Prostate gland (tissue), 2 donors: ENCODE data around the gene SGCD. TPM values are rescaled to one million over a fixed set of nuclear protein-coding genes. Genes with fewer than 3 reads are reported as not detected.

Source experiments
- DNase-seq: peaks from one replicate; pipeline ENCODE4 v3.0.0-alpha.2; 2019; ENCODE audit warnings: low spot score
- H3K27ac ChIP-seq, 2 donors: fragments of 200-600 bp; sonication (generic); 2 replicates each; pipeline ENCODE4 v1.5.1; 2017 to 2019
- H3K27me3 ChIP-seq: fragments of 200-600 bp; sonication (generic); replicated peaks from 2 replicates; pipeline ENCODE4 v1.5.1; 2019; ENCODE audit not compliant: insufficient read depth
- H3K36me3 ChIP-seq, 2 donors: fragments of 200-600 bp; sonication (generic); 1 replicate in 1 of 2; 2 replicates in 1 of 2; pipeline versions ENCODE4 v1.5.1 to v1.8.1; 2017 to 2019
- H3K4me1 ChIP-seq: fragments of 200-600 bp; sonication (generic); replicated peaks from 2 replicates; pipeline ENCODE4 v1.5.1; 2019
- H3K4me3 ChIP-seq, 2 donors: fragments of 200-600 bp; sonication (generic); 2 replicates each; pipeline ENCODE4 v1.5.1; 2017 to 2019
- H3K9me3 ChIP-seq: fragments of 200-600 bp; sonication (generic); 2 replicates; pipeline ENCODE4 v1.5.1; 2017
- CTCF ChIP-seq, 4 experiments: fragments of 200-600 bp in 2 of 4; fragments of 450-650 bp in 2 of 4; sonication (generic) in 2 of 4; IDR thresholded peaks; 1 replicate in 3 of 4; 2 replicates in 1 of 4; pipeline ENCODE4 v1.5.1; 2016 to 2019; ENCODE audit warnings: antibody characterized with exemption in 4 of 4, mild to moderate bottlenecking in 2 of 4, moderate library complexity in 2 of 4
- POLR2A ChIP-seq: fragments of 450-650 bp; IDR thresholded peaks from one replicate; pipeline ENCODE4 v1.6.1; 2016; ENCODE audit warnings: antibody characterized with exemption, mild to moderate bottlenecking
- POLR2AphosphoS5 ChIP-seq: sonication (generic); formaldehyde crosslinking; IDR thresholded peaks from one replicate; pipeline ENCODE4 v1.6.1; 2017; ENCODE audit warnings: antibody characterized with exemption
- WGBS: methylation state at CpG from one replicate; pipeline ENCODE4 v1.1.5; 2018; 5-methylcytosine and 5-hydroxymethylcytosine counted together
- intact Hi-C: fragments of 100-400 bp; cut with DNase I; formaldehyde crosslinking; loops from one replicate; pipeline ENCODE4 v1.14.2; 2022
- total RNA-seq, 2 donors: library from RNA; depleted of rRNA; stranded (reverse); fragments of >200 nt; gene quantifications; one replicate each; pipeline ENCODE4 v1.1.0, GENCODE V29; 2016

Gene SGCD
- total RNA-seq, 2 donors from 2014 or later, result 3.2 to 3.6 TPM

DNA sequence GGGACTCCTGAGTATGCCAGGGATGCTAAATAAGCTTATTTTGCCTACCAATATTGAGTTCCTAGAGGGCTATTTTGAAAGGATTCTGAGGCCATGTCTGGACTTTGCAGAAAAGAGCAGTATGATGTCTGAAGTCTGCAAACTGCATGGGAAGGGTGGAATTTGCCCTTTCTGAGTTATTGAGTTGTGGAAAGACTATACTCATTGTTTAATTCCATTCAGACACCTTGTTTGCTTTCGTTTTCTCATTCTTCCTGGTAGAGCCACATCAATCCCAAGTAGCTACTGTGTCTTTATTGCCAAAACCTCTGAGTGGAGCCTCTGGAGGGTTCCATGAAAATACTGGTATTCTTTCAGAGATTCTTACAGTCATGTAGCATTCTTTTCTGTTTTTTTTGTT lies 472.2 kb downstream of the SGCD start:
- TF ChIP-seq POLR2AphosphoS5, result no peak
- TF ChIP-seq CTCF (IDR thresholded peaks at IDR 0.05), result no peak
- no peak for TF ChIP-seq POLR2A
- Histone ChIP-seq H3K9me3 (no peaks in the 10 kb centered on the region), H3K36me3 (no peaks in the 10 kb centered on the region), H3K27ac (no peak overlapping the region), H3K4me1 (no peaks in the 10 kb centered on the region), H3K4me3 (no peak overlapping the region), H3K27me3 (no peaks in the 10 kb centered on the region)
- DNase-seq, result no peak
- 42% methylated on average over 1 of the region's 1 CpG for WGBS
- intact Hi-C loops, result no loop called here

DNA sequence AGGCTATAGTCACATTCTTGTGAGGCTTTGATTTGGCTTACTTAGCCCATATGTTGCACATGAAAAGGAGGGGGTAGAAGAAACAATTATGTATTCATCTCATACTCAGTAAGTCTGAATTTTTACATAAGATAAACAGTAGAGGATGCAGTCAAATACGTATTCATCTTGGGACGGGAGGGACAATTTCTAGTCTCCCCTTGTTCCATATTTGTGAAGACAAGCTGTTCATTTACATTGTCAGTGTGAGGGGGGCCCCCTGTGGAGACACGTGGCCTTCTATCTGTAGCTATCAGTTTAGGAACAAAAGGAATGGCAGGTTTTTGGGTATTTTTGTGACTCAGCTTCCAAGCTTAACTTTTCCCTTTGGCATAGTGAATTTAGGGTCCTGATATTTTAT lies 474.0 kb downstream of the SGCD start:
- DNase-seq, result no peak
- Histone ChIP-seq H3K4me1 (no peaks in the 10 kb centered on the region), H3K27me3 (no peaks in the 10 kb centered on the region), H3K27ac (no peak overlapping the region), H3K9me3 (no peaks in the 10 kb centered on the region), H3K36me3 (no peaks in the 10 kb centered on the region), H3K4me3 (no peak overlapping the region)
- TF ChIP-seq POLR2AphosphoS5 (no peak), POLR2A (no peak), CTCF (IDR thresholded peaks at IDR 0.05) (no peak)
- intact Hi-C loops, result no loop called here
- WGBS, result 55% methylated on average over 3 of the region's 3 CpGs

GRCh38 chr5:156802501-156802900 lies 475.5 kb downstream of the SGCD start:
- Histone ChIP-seq H3K27ac (no peak overlapping the region), H3K4me1 (no peaks in the 10 kb centered on the region), H3K27me3 (no peaks in the 10 kb centered on the region), H3K36me3 (no peaks in the 10 kb centered on the region), H3K9me3 (no peaks in the 10 kb centered on the region), H3K4me3 (no peak overlapping the region)
- intact Hi-C loops, result no loop called here
- no peak for DNase-seq
- TF ChIP-seq POLR2A (no peak), CTCF (IDR thresholded peaks at IDR 0.05) (no peak)
- WGBS, result 72% methylated on average over 5 of the region's 5 CpGs

- Histone ChIP-seq H3K9me3 (no peaks in the 10 kb centered on the region), H3K27me3 (no peaks in the 10 kb centered on the region), H3K27ac (no peak overlapping the region), H3K36me3 (no peaks in the 10 kb centered on the region), H3K4me1 (no peaks in the 10 kb centered on the region), H3K4me3 (no peak overlapping the region)
- no peak for TF ChIP-seq CTCF (IDR thresholded peaks at IDR 0.05)
- no peak for TF ChIP-seq POLR2A
- TF ChIP-seq POLR2AphosphoS5, result no peak
- WGBS, result 57% methylated on average over 2 of the region's 2 CpGs
- no peak for DNase-seq
- intact Hi-C loops, result no loop called here
Measured at GRCh38 chr5:156803404-156803803, 476.4 kb downstream of the SGCD start.

DNA sequence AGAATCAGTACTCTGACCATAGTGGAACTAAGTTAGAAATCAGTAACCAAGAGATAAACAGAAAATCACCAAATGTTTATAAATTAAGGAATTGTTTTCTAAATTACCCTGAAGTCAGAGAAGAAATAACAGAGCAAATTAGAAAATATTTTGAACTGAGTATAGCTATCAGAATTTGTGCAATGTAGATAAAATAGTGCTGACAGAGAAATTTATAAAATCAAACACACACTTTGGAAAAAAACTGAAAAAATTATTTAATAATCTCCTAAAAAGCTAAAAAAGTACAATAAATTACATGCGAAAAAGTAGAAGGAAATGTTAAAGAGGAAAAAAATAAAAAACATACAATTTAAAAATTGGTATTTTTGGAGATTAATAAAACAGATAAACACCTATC lies 486.0 kb downstream of the SGCD start:
- Histone ChIP-seq H3K27me3 (no peaks in the 10 kb centered on the region), H3K36me3 (no peaks in the 10 kb centered on the region), H3K4me1 (no peaks in the 10 kb centered on the region), H3K4me3 (no peak overlapping the region), H3K27ac (no peak overlapping the region), H3K9me3 (no peaks in the 10 kb centered on the region)
- DNase-seq, result no peak
- WGBS, result 98% methylated on average over 1 of the region's 1 CpG
- no peak for TF ChIP-seq POLR2A
- TF ChIP-seq POLR2AphosphoS5, result no peak
- no peak for TF ChIP-seq CTCF (IDR thresholded peaks at IDR 0.05)
- intact Hi-C loops, result no loop called here
